SK-N-SH treated with all-trans-retinoic acid at 6 μM for 48 hours (cell line): Measurements from ENCODE around the gene TMC8.

Experiments used
- BACH2 ChIP-seq: fragments of 250-450 bp; sonication (Bioruptor Pico); IDR thresholded peaks from 2 replicates; pipeline ENCODE4 v1.9.0; 2021; ENCODE audit warnings: mild to moderate bottlenecking, borderline replicate concordance
- CSDC2 ChIP-seq: fragments of 250-450 bp; sonication (Bioruptor Pico); IDR thresholded peaks from 2 replicates; pipeline ENCODE4 v1.5.0; 2020; ENCODE audit warnings: mild to moderate bottlenecking, moderate library complexity
- CSRNP3 ChIP-seq: fragments of 250-450 bp; sonication (Bioruptor Pico); IDR thresholded peaks from 2 replicates; pipeline ENCODE4 v1.5.1; 2021; ENCODE audit warnings: mild to moderate bottlenecking, moderate library complexity
- ESRRG ChIP-seq: fragments of 250-450 bp; sonication (Bioruptor Pico); IDR thresholded peaks from 2 replicates; pipeline ENCODE4 v1.6.1; 2021; ENCODE audit warnings: mild to moderate bottlenecking
- GLIS3 ChIP-seq: fragments of 250-450 bp; sonication (Bioruptor Pico); IDR thresholded peaks from 2 replicates; pipeline ENCODE4 v1.5.0; 2020; ENCODE audit warnings: mild to moderate bottlenecking, moderate library complexity
- ISL1 ChIP-seq: fragments of 250-450 bp; sonication (Bioruptor Pico); IDR thresholded peaks from 2 replicates; pipeline ENCODE4 v2.1.2; 2022; ENCODE audit warnings: mild to moderate bottlenecking, moderate library complexity
- PATZ1 ChIP-seq: fragments of 250-450 bp; sonication (Bioruptor Pico); IDR thresholded peaks from 2 replicates; pipeline ENCODE4 v1.8.0; 2020; ENCODE audit warnings: mild to moderate bottlenecking, moderate library complexity, borderline replicate concordance
- TCF4 ChIP-seq: fragments of 250-450 bp; sonication (Bioruptor Pico); IDR thresholded peaks from 2 replicates; pipeline ENCODE4 v1.8.0; 2021; ENCODE audit warnings: mild to moderate bottlenecking, moderate library complexity, borderline replicate concordance
- TOX ChIP-seq: fragments of 250-450 bp; sonication (Bioruptor Pico); IDR thresholded peaks from 2 replicates; pipeline ENCODE4 v1.8.0; 2021; ENCODE audit warnings: mild to moderate bottlenecking, moderate library complexity, borderline replicate concordance
- ZFP3 ChIP-seq: fragments of 250-450 bp; sonication (Bioruptor Pico); IDR thresholded peaks from 2 replicates; pipeline ENCODE4 v1.5.0; 2020; ENCODE audit warnings: mild to moderate bottlenecking, moderate library complexity
- ZNF70 ChIP-seq: fragments of 450-650 bp; formaldehyde crosslinking; IDR thresholded peaks from 2 replicates; pipeline ENCODE4 v1.5.0; 2020; ENCODE audit warnings: mild to moderate bottlenecking, moderate library complexity
- TF ChIP-seq, protein P1 (sequence below): fragments of 250-450 bp; sonication (Bioruptor Pico); IDR thresholded peaks from 2 replicates; pipeline ENCODE4 v1.5.1; 2020; ENCODE audit warnings: low read depth, mild to moderate bottlenecking, moderate library complexity

DNA sequence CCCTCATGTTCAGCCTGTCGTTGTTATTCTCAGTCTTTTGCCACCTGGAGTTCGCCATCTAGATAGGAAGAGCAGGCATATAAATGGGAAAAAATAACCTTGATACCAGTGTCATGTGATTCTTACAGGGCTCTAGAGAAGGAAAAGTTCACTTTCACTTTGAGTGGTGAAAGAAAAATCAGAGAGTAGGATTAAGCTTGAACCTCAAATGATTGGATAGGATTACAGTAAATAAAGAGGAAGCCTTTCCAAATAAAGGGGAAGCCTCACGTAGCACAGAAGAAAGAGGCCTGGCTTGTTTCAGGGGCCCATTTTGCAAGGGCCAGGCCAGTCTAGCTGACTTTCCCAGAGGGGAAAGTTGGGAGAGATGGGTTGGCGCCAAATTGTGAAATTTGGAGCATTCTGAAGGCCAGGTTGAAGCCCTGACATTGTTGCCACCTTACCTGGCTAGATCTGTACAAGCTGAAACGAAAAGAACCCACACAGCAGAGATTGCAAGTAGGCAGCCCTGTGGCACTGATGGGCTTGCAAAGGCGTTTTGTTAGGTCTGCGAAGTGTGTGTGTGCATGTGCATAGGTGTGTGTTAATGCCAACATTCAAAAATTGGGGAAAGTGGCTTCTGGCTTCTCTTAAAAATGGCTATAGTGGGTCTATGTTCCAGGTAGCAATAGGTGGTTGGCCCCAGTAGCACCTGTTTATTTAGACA is 40.8 kb upstream of the TMC8 start:
- TF ChIP-seq ISL1 (CRISPR knock-in tag) (no peak), ZFP3 (CRISPR knock-in tag) (no peak), CSRNP3 (CRISPR knock-in tag) (no peak), TCF4 (CRISPR knock-in tag) (no peak), ZNF70 (CRISPR knock-in tag) (no peak), PATZ1 (no peak), ESRRG (CRISPR knock-in tag) (no peak), CSDC2 (CRISPR knock-in tag) (no peak), BACH2 (CRISPR knock-in tag) (no peak), TOX (CRISPR knock-in tag) (no peak), GLIS3 (CRISPR knock-in tag) (no peak)
- TF ChIP-seq, protein P1, sequence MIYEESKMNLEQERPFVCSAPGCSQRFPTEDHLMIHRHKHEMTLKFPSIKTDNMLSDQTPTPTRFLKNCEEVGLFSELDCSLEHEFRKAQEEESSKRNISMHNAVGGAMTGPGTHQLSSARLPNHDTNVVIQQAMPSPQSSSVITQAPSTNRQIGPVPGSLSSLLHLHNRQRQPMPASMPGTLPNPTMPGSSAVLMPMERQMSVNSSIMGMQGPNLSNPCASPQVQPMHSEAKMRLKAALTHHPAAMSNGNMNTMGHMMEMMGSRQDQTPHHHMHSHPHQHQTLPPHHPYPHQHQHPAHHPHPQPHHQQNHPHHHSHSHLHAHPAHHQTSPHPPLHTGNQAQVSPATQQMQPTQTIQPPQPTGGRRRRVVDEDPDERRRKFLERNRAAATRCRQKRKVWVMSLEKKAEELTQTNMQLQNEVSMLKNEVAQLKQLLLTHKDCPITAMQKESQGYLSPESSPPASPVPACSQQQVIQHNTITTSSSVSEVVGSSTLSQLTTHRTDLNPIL: no peak
